HG03025 (cell line): ENCODE measurements around the gene TPGS2.
"Not testable (repeated sequence)": the region's sequence is repeated elsewhere in the genome, so short reads cannot be mapped to it uniquely, and the experiment has no call there.

Experiments
- ATAC-seq: cut with Tn5 transposase; IDR thresholded peaks from one replicate; pipeline ENCODE4 v1.9.1; 2021; ENCODE audit warnings: mild to moderate bottlenecking, moderate library complexity; ENCODE audit not compliant: unreplicated experiment, low FRiP score

TPGS2 gene

DNA sequence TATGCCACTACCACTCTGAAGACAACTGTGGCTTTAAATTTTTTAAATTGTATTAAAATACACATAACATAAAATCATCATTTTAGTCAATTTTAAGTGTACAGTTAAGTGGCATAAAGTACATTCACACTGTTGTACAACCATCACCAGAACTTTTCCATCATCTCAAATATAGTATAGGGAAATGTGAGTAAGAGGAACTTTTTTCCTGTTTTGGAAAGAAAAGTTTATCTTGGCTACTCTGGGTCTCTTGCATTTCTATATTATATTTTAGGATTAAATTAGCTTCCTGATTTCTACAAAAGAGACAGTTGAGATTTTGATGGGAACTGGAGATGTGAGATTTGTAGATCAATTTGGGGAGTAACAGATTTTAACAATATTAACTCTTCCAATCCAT lies 3.3 kb downstream of the TPGS2 start:
- ATAC-seq = no peak

DNA sequence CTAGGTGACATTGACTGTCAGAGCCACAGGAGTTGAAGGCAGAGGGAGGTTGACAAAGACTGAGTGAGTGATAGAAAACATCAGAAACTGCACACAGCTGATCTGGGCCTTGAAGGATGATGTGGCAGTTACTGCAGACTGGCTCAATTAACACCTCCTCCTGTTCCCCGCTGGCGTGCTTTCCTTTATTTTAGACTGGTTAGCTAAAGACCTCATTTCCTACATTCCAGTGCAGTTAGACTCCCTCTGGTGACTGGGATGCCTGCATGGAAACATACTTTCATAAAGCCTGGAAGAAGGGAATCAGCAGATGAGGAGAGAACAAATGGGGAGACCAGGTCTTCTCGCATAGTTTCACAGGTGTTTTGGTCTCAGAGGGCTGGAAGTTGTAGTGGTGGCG lies 7.1 kb downstream of the TPGS2 start:
- no peak for ATAC-seq

- ATAC-seq = no peak
Observed at GRCh38 chr18:36819621-36820020, 9.2 kb downstream of the TPGS2 start.

DNA sequence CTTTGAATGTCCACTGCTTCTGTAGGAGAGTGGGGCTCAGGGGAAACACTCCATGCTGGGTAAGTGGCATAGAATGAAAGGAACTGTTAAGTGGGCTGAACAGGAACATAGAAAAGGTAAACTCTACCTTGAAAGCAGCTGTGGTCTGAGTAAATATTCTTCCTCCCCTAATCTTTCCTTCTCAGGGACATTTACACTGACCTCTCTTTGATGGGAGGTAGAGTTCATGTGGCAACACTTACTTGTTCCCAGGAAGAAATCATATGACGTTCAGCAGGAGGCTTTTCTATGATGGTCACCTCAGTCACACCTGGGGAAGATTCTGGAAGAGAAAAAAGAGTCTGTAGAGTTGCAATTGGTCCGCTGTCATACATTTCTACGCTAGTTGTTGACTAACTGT lies 10.2 kb downstream of the TPGS2 start:
- ATAC-seq = no peak

DNA sequence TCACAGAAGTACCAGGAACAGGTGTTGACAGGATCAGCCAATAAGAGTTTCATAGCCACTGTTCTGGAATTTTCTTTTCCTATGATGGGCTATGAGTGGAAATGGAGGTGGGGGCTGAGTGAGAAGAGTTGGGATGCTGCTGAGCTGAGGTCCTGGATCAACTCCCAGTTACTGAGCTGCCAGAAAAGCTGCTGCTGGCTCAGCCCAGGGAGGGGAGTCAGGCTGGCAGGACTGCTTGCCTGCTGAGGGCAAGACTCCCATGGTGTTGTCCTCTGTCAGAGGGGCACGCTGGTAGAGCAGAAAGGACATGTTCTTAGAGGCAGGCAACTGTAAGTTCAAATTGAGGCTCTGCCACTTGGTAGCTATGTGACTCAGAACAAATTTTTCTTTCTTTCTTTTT lies 11.8 kb downstream of the TPGS2 start:
- ATAC-seq = no peak

- ATAC-seq = not testable (repeated sequence)
Observed at GRCh38 chr18:36816096-36816495, 12.7 kb downstream of the TPGS2 start.

- ATAC-seq = no peak
Observed at GRCh38 chr18:36814994-36815393, 13.8 kb downstream of the TPGS2 start.

- no peak for ATAC-seq
Observed at GRCh38 chr18:36813824-36814223, 15.0 kb downstream of the TPGS2 start.

DNA sequence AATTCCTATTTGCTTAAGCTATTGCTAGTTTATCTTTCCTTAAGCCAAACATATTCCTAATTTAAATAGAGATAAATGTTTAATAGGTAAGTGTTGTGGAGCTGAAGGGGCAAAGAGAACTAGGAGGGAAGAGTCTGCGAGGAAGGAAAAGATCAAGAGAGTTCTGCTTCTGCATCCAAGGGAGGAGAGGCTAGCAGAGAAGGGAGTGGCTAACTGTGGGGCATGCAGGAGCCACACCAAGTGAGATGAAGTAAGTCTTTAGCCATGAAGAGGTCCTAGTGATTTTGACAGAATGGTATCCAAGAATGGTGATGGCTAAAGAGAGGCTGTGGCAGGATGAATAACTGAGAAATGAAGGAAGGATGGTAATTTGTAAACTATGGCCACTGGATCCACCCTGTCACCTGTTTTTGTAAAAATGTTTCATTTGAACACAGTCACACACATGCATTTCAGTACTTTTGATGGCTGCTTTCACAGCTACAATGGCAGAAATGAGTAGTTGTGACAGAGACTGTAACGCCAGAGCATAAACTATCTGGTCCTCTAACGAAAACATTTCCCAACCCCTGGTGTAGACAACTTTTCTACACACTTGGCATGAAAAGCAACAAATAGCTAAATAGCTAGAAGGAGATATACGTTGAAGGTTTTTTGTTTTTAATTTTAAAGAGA lies 15.6 kb downstream of the TPGS2 start:
- ATAC-seq = no peak

DNA sequence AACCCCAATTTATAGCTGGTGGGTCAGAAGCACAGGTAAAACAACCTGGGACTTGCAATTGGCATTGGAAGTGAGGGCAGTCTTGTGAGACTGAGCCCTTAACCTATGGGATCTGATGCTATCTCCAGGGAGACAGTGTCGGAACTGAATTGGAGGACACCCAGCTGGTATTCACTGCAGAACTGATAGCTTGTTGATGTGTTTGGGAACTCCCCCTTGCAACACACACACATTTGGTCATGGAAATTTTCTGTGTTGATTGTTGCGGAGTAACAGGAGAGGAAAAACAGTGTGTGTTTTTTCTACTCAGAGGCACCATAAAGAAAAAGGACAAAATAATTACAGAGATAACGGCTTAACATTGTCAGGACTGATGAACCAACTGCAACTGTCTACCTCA lies 16.1 kb downstream of the TPGS2 start:
- ATAC-seq = no peak

DNA sequence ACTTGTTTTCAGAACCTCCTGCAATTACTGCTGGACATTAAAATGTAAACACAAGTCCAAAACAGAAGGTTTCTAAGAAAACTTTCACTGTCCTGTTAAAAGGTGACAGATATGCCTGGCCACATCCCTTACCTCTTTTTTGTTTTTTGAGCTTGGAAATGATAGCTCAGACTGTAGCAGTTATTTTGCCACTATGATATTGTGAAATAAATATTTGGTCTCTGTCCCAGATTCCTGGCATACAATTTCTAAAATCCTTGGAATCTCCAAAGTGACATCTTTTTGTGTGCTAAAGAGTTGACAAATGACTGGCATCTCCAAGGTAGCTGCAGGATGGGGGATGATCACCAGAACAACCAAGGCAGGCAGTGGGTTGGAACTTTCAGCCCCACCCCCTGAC lies 16.8 kb downstream of the TPGS2 start:
- ATAC-seq = no peak

- no peak for ATAC-seq
Observed at GRCh38 chr18:36811430-36811829, 17.4 kb downstream of the TPGS2 start.

DNA sequence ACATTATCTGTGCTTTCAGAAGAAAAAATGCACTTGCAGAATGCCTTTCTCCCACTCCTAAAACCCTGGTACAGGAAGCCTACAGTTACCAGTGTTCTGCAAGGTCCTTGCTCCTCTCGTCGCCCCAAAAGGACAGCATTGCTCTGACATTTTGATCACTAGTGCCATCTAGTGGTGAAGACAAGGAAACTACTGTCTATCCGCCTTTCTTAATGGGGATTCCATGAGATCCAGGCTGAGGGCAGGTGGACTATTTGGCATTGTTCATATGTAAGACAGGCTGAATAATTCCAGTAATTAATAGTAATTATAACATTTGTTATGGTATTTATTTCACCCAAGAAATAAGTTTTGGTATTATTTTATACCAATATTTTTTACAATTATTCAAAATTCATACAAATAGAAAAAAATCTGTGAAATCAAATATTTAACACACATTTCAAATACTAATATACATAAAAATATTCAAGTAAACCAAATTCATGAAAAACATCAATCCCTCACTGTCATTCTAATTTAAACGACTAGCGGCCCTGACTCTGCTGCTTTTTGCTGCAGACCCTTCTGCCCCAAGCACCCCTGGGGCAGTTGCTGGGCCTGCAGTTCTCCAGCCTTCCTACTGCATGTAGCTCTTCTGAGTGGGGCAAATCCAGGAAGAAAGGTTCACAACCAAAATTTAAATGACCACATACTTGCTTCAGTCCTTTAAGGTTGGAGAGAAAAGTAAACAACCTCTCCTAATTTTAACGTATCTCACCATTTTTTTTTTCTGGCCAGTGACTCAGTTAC lies 19.0 kb downstream of the TPGS2 start:
- ATAC-seq = peak; percentile 97

DNA sequence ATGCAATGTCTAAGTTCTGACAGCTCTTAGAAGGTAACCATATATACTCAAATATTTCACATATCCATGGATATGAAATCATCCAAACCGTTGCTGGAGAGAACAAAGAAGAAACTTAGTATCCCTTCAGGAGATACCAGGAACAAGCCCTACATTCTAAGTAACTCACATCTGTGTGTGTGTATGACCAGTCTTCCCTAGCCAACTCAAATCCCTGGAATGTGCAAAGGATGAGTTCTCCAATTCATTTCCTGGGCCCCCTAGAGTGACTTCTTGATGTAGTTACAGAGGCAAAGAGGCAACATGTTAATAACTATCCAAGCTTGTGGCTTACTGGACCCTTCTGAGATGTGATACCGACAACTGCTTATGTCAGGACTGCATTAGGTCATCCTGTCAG lies 20.1 kb downstream of the TPGS2 start:
- ATAC-seq = no peak

- no peak for ATAC-seq
Observed at GRCh38 chr18:36805105-36805504, 23.7 kb downstream of the TPGS2 start.

DNA sequence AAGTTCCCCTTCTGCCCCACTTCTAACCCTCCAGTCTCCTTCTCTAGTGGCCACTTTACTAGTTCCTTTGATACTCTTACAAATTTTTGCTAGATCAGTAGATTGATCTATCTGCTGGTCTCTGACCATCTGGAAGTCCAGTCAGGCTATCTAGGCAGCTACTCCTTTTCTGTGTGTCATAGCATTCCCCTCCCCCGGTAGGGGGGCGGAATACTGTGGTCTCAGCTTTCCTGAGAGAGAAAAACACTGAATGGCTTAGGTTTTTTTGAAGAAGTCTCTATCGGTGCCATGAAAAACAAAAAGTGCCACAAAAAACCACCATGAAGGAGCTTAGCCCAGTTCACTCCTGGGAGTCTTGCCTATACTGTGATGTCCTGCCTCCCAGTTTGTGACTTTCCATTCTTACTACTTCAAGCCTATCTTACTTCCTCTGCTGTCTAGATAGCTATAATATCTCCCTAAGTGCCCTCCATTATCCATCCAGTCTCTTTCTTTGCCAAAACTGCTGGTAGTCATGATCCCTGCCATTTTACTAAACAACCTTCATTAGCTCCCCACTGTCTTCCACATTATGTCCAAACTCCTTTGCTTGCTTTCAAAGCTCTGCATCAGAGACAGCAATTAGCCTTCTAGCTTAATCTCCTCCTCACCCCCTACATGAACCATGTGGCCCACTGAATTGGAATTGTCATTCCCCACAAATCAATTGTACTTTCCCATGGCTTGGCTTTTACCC lies 29.9 kb downstream of the TPGS2 start:
- ATAC-seq = no peak

DNA sequence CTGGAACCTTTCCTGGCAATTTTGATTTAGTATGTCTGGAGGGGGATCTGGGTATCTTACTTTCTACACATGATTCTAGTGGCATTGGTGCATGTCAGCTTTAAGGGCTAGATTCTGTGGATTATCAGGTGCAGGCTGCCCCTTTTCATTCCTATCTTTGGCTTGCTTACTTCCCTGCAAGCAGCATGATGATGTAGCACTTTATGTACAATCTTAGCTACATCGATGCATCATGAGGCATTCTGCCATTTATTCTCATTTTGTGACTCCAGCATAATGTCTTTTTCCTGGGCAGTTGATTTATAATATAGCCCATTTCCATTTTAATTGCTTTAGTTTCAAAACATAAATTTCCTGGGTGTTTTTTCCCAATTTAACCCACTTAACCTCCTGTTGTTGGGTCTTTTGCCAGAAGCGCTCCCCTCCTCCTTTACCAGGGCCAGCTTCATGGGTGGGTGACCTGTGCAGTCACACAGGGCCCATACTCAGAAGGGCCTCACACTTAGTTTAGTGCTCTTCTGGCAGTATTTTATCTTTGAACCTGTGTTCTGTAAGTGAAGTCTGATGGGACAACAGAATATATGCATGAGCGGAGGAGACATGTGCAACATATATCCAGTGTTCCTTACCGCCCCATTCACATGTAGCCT lies 36.0 kb downstream of the TPGS2 start:
- ATAC-seq = no peak

DNA sequence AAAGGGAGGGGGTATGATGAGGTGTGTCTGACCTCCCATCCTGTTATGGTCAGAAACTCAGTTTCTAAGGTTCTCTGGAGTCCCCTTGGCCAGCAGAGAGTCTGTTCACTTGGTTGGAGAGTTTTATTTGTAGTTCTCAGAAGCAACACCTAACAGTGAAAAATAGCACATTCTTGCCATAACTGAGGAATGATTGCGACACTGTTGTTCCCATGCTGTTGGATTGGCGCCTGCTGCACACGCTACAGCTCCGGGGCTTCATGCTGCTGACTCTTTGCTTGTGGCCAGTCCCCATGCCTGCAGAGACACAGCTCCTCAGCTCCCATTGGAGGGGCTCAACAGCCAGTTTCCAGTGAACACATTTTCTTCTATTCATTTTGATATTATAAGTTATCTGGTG lies 42.1 kb downstream of the TPGS2 start:
- no peak for ATAC-seq

GRCh38 chr18:36783792-36784191 lies 45.0 kb downstream of the TPGS2 start:
- no peak for ATAC-seq

DNA sequence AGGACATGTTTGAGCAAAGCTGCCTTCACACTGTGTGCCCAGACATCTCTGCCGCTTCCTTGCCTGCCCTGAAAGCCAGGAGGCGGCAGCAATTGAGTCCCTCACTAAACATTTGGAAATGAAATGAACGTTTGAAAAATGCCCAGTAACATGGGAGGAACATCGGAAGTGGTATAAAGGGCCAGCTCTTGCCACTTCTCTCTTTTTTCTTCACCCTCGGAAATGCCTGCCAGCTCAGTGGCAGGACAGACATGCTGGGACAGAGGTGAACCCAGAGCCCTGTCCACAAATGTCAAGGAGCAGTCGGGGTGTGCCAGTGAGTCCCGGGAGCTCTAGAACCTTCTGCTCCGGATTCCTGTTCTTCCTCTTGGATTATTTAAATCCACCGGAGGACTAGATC lies 46.1 kb downstream of the TPGS2 start:
- no peak for ATAC-seq

GRCh38 chr18:36780748-36781147 lies 48.1 kb downstream of the TPGS2 start:
- no peak for ATAC-seq
